Tibial nerve (tissue), 4 donors: Measurements from ENCODE around the gene MRPL52. TPM values are rescaled to one million over a fixed set of nuclear protein-coding genes. Genes with fewer than 3 reads are reported as not detected.

Experiments used
- DNase-seq, 2 donors: peaks; one replicate each; pipeline ENCODE4 v3.0.0-alpha.2; 2019; ENCODE audit warnings: low spot score in 2 of 2
- H3K27ac ChIP-seq, 4 donors: fragments of 200-600 bp; sonication (generic) in 3 of 4; one replicate each; pipeline ENCODE4 v1.5.1; 2017 to 2019; ENCODE audit warnings: mild to moderate bottlenecking in 1 of 4
- H3K27me3 ChIP-seq, 2 donors: fragments of 200-600 bp; sonication (generic) in 1 of 2; one replicate each; pipeline versions ENCODE4 v1.5.1 to v1.6.0; 2017 to 2019
- H3K36me3 ChIP-seq, 3 donors: fragments of 200-600 bp; sonication (generic); one replicate each; pipeline ENCODE4 v1.5.1; 2018 to 2019
- H3K4me1 ChIP-seq, 4 donors: fragments of 200-600 bp; sonication (generic) in 3 of 4; one replicate each; pipeline ENCODE4 v1.5.1; 2017 to 2019
- H3K4me3 ChIP-seq, 4 donors: fragments of 200-600 bp; sonication (generic) in 3 of 4; one replicate each; pipeline ENCODE4 v1.5.1; 2017 to 2019; ENCODE audit warnings: mild to moderate bottlenecking in 1 of 4, moderate library complexity in 1 of 4
- H3K9me3 ChIP-seq, 4 donors: fragments of 200-600 bp; sonication (generic) in 3 of 4; one replicate each; pipeline ENCODE4 v1.5.1; 2017 to 2019
- CTCF ChIP-seq, 5 experiments: fragments of 200-600 bp in 3 of 5; fragments of 450-650 bp in 2 of 5; sonication (generic) in 3 of 5; IDR thresholded peaks; one replicate each; pipeline ENCODE4 v1.5.1; 2016 to 2019; ENCODE audit warnings: antibody characterized with exemption in 5 of 5, mild to moderate bottlenecking in 3 of 5, moderate library complexity in 2 of 5
- EP300 ChIP-seq, 2 donors: sonication (generic); formaldehyde crosslinking; IDR thresholded peaks; one replicate each; pipeline ENCODE4 v1.6.1; 2017; ENCODE audit warnings: antibody characterized with exemption in 2 of 2, mild to moderate bottlenecking in 1 of 2
- POLR2A ChIP-seq, 2 donors: fragments of 450-650 bp; IDR thresholded peaks; one replicate each; pipeline ENCODE4 v1.6.1; 2017; ENCODE audit warnings: antibody characterized with exemption in 2 of 2, mild to moderate bottlenecking in 2 of 2, moderate library complexity in 2 of 2
- WGBS, 2 donors: methylation state at CpG; one replicate each; pipeline ENCODE4 v1.1.5; 2018; 5-methylcytosine and 5-hydroxymethylcytosine counted together
- total RNA-seq, 4 donors: library from RNA; depleted of rRNA; stranded (reverse); fragments of >200 nt; gene quantifications; one replicate each; pipeline ENCODE4 v1.1.0, GENCODE V29; 2016

Gene MRPL52
- total RNA-seq, 4 donors from 2014 or later = 26.7 to 44.0 (median 30.2) TPM

- no peaks in the 10 kb centered on the region for H3K27me3 ChIP-seq
- H3K4me1 ChIP-seq = no peaks in the 10 kb centered on the region
- TF ChIP-seq CTCF (IDR thresholded peaks at IDR 0.05) (no peak), POLR2A (IDR thresholded peaks at IDR 0.05) (no peak), EP300 (IDR thresholded peaks at IDR 0.05) (no peak)
- H3K4me3 ChIP-seq = no peak overlapping the region
- no peak overlapping the region for H3K27ac ChIP-seq
- no peaks in the 10 kb centered on the region for H3K9me3 ChIP-seq
- no peak for DNase-seq
- no peaks in the 10 kb centered on the region for H3K36me3 ChIP-seq
- 73 to 81% methylated on average over 9 of the region's 9 CpGs for whole genome bisulfite sequencing, 2 donors
Measured at GRCh38 chr14:22813145-22813544, 16.5 kb upstream of the MRPL52 start.

DNA sequence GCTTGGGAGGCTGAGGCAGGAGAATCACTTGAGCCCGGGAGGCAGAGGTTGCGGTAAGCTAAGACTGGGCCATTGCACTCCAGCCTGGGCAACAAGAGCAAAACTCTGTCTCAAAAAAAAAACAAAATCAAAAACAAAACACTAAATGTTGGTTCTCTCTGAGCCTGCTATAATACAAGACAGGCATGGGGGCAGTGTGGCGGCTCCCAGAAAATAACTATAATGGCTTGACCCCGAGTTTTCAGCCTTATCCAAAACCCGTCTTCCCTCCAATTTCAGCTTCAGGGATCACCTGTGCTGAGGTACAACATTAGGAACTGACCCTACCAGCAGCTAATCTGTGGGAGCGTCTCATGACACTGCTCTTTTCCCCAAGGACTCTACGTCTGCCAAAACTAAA, 15.3 kb upstream of the MRPL52 start:
- Histone ChIP-seq H3K4me1 (peaks cover 0 to 7% (median 3%) of the 10 kb centered on the region in 4 donors), H3K36me3 (no peaks in the 10 kb centered on the region), H3K4me3 (peak overlapping the region in 3 of 4 donors; percentile 0 to 30 (median 25)), H3K9me3 (no peaks in the 10 kb centered on the region), H3K27me3 (no peaks in the 10 kb centered on the region), H3K27ac (peak overlapping the region in 1 of 4 donors; percentile 47)
- no peak for DNase-seq
- WGBS, 2 donors = 74 to 80% methylated on average over 7 of the region's 7 CpGs
- TF ChIP-seq CTCF (IDR thresholded peaks at IDR 0.05) (no peak), EP300 (IDR thresholded peaks at IDR 0.05) (no peak), POLR2A (IDR thresholded peaks at IDR 0.05) (no peak)

GRCh38 chr14:22814941-22815713, 14.6 kb upstream of the MRPL52 start, which contains the start of gene SLC7A7:
TSS of gene SLC7A7 (minus strand) at chr14:22815435. CDS start at chr14:22813398, 2,037 bp downstream.
- Histone ChIP-seq H3K9me3 (no peaks in the 10 kb centered on the region), H3K4me1 (peaks cover 0 to 14% (median 9%) of the 10 kb centered on the region in 4 donors), H3K27me3 (no peaks in the 10 kb centered on the region), H3K27ac (peak within 1 kb of the TSS in 3 of 4 donors; percentile 5 to 47 (median 36)), H3K4me3 (peak within 1 kb of the TSS in 3 of 4 donors; percentile 0 to 30 (median 25)), H3K36me3 (no peaks in the 10 kb centered on the region)
- TF ChIP-seq CTCF (IDR thresholded peaks at IDR 0.05) = no peak
- no peak for TF ChIP-seq POLR2A (IDR thresholded peaks at IDR 0.05)
- no peak for TF ChIP-seq EP300 (IDR thresholded peaks at IDR 0.05)
- DNase-seq = no peak
- 38 to 47% methylated on average over 10 of the region's 10 CpGs for WGBS, 2 donors

GRCh38 chr14:22819151-22819988, 10.3 kb upstream of the MRPL52 start:
- Histone ChIP-seq H3K27ac (peak overlapping the region in 3 of 4 donors; percentile 60 to 72 (median 63)), H3K27me3 (no peaks in the 10 kb centered on the region), H3K4me1 (peaks cover 0 to 39% (median 13%) of the 10 kb centered on the region in 4 donors), H3K4me3 (peak overlapping the region in 2 of 4 donors; percentile 39 to 45), H3K36me3 (no peaks in the 10 kb centered on the region), H3K9me3 (no peaks in the 10 kb centered on the region)
- peak in 1 of 2 donors; percentile 51 for DNase-seq
- WGBS, 2 donors = 15 to 17% methylated on average over 10 of the region's 10 CpGs
- no peak for TF ChIP-seq EP300 (IDR thresholded peaks at IDR 0.05)
- TF ChIP-seq CTCF (IDR thresholded peaks at IDR 0.05) = no peak
- TF ChIP-seq POLR2A (IDR thresholded peaks at IDR 0.05) = peak in 1 of 2 donors; percentile 34
